OCI-LY3 (cell line): ENCODE measurements around the gene CRADD.

Source experiments
- EZH2phosphoT487 ChIP-seq: fragments of 200-600 bp; shearing (Covaris generic); IDR thresholded peaks from 2 replicates; pipeline ENCODE4 v1.6.1; 2018; ENCODE audit warnings: antibody characterized with exemption, mixed run types, low read depth
- TF ChIP-seq, protein P1 (sequence below): fragments of 200-600, 300-600 bp; sonication (generic); IDR thresholded peaks from 2 replicates; pipeline ENCODE4 v1.5.1; 2014; ENCODE audit warnings: antibody characterized with exemption, low read length, low read depth

DNA sequence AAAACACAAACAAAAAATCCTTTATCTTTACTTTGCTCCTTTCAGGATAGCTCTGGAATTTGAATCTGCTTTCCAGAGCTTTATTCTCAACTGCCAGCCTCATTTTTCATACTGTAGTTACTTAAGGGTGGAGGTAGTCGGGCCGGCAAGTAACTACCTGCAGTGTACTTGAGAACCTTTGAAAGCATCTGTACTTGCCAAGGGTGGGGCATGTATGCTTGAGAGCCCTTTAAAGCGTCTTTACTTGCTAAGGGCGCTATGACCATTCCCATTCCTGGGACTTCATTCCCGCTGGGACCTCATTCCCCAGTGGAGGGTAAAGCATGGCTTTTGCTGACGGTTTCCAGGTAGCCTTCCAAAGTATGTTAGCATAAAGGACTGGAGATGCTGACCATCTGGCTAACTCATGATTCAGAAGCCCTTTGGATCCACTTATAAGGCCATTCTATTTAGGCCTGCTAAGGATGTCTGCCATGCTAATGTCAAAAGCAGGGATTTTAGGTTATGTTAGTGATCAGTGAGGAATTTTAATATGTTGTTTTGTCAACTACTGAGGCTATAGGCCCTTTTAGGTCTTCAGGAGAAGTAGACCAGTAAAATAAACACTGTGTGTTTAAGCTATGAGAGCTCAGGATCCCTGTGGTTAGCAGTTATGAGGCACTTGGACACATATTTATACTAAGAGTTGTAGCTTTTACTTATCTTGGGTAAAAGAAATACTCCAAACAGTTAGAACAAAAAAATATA lies 74.9 kb downstream of the CRADD start:
- TF ChIP-seq, protein P1, sequence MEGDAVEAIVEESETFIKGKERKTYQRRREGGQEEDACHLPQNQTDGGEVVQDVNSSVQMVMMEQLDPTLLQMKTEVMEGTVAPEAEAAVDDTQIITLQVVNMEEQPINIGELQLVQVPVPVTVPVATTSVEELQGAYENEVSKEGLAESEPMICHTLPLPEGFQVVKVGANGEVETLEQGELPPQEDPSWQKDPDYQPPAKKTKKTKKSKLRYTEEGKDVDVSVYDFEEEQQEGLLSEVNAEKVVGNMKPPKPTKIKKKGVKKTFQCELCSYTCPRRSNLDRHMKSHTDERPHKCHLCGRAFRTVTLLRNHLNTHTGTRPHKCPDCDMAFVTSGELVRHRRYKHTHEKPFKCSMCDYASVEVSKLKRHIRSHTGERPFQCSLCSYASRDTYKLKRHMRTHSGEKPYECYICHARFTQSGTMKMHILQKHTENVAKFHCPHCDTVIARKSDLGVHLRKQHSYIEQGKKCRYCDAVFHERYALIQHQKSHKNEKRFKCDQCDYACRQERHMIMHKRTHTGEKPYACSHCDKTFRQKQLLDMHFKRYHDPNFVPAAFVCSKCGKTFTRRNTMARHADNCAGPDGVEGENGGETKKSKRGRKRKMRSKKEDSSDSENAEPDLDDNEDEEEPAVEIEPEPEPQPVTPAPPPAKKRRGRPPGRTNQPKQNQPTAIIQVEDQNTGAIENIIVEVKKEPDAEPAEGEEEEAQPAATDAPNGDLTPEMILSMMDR = no peak
- TF ChIP-seq EZH2phosphoT487 = no peak
